Measurements from ENCODE around the gene KLHL21. TPM values are rescaled to one million over a fixed set of nuclear protein-coding genes. Genes with fewer than 3 reads are reported as not detected.
A peak's percentile ranks its signal among the peaks of the same experiment; 100 is the strongest.

KLHL21 gene
- total and polyA plus RNA-seq, 10 of the 15 experiments (the other 5 are each of a cell fraction or from before 2014, with no cell fraction given): 0.76 to 12.2 (median 5.2) TPM

- TF ChIP-seq ZNF592 (IDR thresholded peaks at IDR 0.05) (0 out of 2 replicates have a peak, but pooled peaks have one; percentile 2), BHLHE40 (IDR thresholded peaks at IDR 0.05; ENCODE audit: borderline replicate concordance in 1 of 2, low read depth in 2 of 2, low read length in 1 of 2) (0 out of 4 replicates have a peak, but pooled peaks of 1 of the 2 experiments have one; percentile 38), CBX3 (IDR thresholded peaks at IDR 0.05; ENCODE audit: borderline replicate concordance, low read depth) (no peak), NR2F1 (conservative IDR thresholded peaks at IDR 0.05) (peak; percentile 42; the same call in 1 of the 2 replicates), RUNX3 (IDR thresholded peaks at IDR 0.05; ENCODE audit: low read length) (peak; percentile 21), RAD21 (IDR thresholded peaks at IDR 0.05; ENCODE audit: insufficient read depth, low read depth, low read length) (no peak), CREM (IDR thresholded peaks at IDR 0.05; ENCODE audit: low read depth) (no peak), EZH2 (IDR thresholded peaks at IDR 0.05; ENCODE audit: borderline replicate concordance, control insufficient read depth, low read depth, low read length) (no peak), GATAD2B (conservative IDR thresholded peaks at IDR 0.05; ENCODE audit: low read depth) (no peak; the same call in 1 of the 2 replicates)
Measured at GRCh38 chr1:6602669-6603237, at the start of gene KLHL21 (continued).

Measured in GM12878 (cell line).